T-helper 9 cell (primary cell): ENCODE results near the gene PITPNM3.
"Not testable (repeated sequence)": the region's sequence is repeated elsewhere in the genome, so short reads cannot be mapped to it uniquely, and the experiment has no call there.

Source experiments
- DNase-seq: peaks from one replicate; pipeline ENCODE4 v3.0.0-alpha.2; 2020
- total RNA-seq, 2 donors: gene quantifications; one replicate each; lab custom pipeline; 2026; lab: John Stamatoyannopoulos, UW

PITPNM3 gene
- 0.63 to 0.97 reads per million in 2 donors for total RNA-seq

DNA sequence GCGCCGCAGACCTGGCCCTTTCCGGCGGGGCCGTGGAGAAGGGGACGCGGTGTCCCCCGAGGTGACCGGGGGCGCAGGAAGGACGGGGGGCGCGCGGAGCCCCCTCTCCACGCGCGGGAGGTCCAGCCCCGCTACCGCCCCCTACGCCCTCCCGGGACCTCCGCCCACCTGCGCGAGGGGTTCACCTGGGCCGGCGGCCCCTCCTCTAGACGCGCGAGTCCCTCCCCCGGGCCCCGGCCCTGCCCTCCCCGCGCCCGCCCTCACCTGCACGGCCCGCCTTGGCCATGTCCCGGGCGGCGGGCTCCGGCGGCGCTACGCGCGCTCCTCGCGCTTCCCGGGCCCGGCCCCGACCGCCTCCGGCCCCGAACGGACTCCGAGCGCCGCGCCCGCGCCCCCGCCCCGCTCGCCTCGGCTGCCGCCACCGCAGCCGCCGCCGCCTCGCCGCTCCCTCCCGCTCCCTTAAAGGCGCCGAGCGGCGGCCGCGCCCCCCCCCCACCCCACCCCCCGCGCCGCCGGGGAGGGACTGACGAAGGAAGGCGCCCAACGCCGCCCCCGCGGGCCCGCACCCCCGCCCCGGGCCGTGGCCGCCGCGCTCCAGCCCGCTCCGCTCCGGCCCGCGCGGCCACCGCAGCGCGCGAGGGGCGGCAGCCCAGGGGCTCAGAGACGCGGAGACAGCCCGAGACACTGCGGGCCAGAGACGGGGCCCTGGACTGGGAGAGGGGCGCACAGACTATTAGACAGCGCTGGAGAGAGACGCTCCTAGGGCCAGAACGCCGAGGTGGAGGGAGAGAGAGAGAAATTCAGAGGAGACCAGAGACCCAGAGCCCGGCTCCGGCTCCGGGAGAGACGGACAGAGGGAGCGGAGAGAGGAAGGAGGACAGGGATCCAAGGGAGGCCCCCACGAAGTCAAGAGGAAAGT lies at the start of gene PITPNM3:
TSS of gene PITPNM3 (minus strand) at position 435 of the 919 bp plus-strand sequence. CDS start at position 286, 149 bp downstream.
- no peak for DNase-seq

DNA sequence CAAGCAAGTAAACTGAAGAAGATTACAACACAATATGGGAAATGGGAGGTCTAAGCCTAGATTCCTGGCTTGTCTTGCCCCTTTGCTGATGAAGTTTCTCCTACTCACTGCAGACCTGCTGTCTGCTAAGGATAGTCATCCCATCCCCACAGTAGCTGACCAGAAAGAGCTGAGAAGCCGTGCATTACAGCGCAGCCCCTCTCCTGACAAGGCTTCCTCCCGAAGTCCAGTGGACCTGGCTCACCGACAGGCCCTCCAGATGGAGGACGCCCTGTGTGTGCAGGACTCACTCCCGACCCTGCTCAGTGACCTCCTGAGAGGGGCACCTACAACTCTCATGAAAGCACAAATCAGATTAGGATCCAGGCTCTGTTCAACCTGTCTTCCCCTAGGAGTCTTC lies 48.8 kb upstream of the PITPNM3 start:
- DNase-seq: no peak

DNA sequence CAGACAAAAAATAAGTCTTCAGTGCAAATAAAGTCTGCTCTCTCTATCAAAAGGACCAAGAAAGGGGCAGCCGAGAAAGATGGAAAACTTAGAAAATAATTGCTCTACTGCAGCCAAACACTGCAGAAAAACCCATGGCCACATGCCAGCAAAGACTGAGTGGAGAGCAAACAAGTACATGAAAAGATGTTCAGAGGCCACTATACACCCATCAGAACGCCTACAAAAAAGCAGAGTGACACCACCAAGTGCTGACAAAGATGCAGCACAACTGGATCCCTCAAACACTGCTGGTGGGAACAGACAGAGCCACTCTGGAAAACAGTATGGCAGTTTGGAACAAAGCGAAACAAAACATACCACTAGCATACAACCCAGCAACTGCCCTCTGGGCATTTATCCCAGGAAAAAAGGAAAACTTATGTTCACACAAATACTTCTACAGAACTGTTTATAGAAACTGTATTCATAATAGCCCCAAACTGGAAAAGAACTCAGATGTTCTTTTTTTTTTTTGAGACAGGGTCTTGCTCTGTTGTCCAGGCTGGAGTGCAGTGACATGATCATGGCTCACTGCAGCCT lies 47.5 kb upstream of the PITPNM3 start:
- DNase-seq: no peak

DNA sequence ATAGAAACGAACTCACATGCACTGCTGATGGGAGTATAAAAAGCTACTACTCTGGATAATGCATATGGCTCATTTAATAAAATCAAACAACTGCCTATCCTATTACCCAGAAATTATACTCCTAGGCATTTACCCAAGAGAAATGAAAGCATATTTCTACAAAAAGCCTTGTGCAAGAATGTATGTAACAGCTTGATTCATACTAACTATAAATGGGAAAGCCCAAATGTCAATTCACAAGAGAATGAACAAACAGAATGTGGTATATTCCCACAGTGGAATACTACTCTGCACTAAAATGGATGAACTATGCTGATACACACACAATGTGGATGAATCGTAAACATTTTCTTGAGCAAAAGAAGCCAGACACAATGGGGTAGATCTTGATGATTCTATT lies 45.8 kb upstream of the PITPNM3 start:
- DNase-seq: no peak

DNA sequence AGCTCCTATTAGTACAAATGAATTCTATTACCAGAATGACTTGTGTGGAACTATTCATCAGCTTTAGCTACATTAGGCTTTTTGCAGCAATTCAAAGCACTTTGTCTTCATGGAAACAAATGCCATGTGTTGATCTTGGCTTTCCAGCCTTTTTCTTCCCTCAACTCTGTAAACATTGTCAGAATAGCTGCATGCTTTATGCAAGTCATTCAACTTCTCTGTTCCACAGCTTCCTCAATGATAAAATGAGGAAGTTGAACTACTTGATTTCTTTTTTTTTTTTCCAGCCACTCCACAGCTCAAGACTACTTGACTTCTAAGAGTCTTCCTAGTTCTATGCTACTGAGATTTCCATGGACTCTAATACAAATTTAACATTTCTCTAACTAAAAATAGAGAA lies 43.0 kb upstream of the PITPNM3 start:
- no peak for DNase-seq

DNA sequence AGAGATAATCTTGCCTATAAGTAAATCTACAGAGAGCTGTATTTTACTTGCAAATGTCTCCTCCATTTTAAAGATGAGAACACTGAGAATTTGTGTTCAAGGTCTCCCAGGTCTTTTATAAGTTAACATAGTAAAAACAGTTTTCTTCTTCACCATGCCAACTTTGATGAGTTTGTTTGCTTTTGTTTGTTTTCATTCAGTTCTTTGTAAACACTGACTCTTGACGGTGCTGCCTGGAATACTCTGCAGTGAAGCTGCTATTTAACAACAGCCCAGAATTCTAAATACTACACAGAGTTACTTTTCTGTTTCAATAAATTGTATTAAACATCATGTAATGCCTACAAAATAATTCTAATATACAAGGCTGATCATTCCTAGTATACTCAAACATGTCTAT lies 41.4 kb upstream of the PITPNM3 start:
- DNase-seq: no peak

DNA sequence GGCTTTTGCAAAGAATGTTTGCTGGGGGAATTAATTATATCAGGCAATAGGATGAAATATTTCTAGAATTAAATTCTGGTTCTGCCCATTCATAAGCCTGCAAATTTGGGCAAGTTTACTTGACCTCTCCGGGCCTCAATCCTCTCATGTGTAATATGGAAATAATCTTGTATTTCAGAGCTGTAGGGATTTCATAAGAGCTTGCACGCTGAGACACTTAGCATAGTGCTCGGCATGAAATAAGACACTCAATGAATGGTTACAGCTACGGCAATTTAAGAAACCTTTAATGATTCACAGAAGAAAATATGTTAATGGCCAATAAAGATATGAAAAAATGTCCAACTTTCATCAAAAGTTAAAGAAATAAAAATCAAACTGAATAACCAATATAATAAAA lies 40.6 kb upstream of the PITPNM3 start:
- no peak for DNase-seq

DNA sequence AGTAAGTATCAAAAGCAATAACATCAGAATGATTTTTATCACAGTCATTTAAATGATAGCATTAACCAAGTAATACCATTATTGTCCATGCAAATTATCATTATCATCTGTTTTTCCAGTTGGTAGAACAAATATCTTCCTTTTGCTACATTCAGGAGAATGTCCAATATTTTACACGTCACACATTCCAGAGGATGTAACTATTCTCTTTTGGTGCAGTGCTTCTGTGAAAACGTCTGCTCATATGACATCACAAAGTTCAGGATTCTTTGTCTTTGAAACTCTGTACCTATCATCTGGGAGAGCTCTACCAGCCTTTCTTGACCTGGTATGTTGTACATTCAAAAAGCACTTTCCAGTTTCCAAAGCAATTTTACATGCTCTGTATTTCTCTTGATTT lies 40.2 kb upstream of the PITPNM3 start:
- no peak for DNase-seq

DNA sequence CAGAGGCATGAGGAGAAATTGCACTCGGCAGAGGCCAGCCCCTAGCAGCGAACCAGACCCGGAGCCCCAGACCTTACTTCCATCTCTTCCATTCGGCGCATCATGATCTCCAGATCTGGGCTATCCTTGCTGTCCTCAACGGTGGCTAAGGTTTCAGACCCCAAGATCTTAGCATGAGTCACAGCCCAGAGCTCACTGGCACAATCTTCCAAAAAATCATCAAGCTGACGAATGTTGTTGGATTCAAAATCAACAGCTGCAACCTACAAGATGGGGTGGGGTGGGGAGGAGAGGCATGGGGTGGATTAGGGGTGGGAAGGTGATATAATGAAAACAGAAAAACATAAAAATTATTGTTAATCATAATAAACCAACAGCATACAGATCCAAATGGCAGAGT lies 39.7 kb upstream of the PITPNM3 start:
- DNase-seq: no peak

DNA sequence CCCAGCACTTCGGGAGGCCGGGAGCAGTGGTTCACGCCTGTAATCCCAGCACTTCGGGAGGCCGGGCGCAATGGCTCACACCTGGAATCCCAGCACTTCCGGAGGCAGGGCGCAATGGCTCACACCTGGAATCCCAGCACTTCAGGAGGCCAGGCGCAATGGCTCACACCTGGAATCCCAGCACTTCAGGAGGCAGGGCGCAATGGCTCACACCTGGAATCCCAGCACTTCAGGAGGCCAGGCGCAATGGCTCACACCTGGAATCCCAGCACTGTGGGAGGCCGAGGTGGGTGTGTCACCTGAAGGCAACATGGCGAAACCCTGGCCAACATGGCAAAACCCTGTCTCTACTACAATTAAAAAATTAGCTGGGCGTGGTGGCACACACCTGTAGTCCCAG lies 37.0 kb upstream of the PITPNM3 start:
- not testable (repeated sequence) for DNase-seq

DNA sequence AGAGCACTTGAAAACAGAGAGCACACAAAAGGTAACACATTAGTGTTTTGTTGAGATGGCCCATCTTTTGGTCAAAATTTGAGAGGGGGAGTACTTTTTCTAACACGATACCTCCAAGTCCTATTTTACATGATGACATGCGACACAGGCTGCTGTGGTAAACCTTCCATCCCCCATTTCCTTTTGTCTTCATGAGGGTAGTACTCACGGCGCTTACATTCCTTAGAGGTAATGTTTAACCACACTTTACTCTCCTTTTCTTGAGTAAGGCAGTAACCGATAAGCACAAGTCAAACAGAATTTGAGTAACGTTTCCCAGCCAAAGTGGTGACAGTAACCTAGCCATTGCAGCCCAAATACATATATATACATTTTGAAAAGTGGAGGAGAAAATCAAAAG lies 35.8 kb upstream of the PITPNM3 start:
- no peak for DNase-seq

DNA sequence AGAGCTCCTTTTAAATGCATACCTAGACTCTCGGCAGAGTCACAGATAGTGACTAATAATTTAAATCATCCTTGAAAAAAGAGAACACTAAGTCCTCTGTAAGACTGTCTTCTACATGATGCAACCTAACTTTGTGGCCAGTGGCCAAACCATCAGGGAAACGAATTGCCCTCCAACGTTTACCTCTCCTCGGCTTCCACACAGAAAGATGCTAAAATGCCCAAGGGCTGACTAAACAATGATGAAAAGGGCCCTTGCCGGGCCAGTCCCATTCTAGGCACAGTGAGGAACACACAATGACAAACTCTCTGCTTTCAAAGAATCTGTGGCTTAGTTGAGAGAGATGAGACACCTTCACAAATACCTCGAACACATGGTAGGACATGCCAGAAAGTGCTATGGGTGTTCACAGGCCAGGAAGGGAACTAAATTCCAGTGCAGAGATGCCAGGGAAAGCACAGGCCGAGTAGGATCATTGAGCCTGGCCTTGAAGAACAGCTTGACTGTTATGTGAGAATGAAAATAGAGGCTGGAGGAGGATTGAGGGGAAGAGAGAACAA lies 35.3 kb upstream of the PITPNM3 start:
- DNase-seq: no peak

DNA sequence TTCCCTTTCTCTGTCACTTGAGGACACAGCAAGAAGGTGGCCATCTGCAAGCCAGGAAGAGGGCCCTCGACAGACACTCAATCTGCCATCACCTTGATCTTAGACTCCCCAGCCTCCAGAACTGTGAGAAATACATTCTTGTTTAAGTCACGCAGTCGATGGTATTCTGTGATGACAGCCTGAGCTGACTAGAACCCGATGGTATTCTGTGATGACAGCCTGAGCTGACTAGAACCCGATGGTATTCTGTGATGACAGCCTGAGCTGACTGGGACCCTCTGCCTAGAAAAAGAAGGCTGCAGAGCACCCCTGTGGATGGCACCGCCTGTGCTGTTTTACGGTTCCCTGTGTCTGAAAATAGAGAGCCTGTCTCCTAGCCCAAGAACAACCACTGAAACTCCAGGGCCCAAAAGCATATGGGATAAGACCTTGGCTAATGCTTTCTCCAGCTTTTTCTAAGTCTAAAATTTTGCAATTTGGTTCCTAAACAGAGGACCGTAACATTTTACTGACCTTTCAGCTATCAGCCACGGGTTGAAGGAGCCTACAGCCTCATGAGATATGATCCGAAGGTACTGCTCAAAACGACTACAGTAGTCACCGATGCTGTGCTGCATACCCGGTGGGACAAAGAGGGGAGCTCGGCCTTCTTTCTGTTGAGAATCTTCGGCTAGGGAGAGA lies 33.1 kb upstream of the PITPNM3 start:
- DNase-seq: no peak

DNA sequence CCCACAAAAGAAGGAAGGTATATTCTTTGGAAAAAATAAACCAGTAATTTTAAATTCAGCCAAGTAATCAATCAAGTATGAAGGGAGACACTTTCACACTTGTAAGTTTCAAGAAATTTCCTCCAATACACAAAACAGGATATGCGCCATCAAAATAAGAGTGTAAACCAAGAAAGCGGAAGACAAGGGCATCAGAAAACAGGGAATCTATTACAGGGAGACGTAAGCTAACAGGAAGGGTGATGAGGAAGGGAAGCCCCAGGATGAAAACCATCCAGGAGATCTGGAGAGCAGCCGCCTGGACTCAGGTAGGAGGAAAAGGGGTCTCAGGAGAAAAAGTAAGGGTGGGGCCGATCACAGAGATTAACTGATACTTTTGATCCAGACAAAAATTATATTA lies 31.8 kb upstream of the PITPNM3 start:
- no peak for DNase-seq

DNA sequence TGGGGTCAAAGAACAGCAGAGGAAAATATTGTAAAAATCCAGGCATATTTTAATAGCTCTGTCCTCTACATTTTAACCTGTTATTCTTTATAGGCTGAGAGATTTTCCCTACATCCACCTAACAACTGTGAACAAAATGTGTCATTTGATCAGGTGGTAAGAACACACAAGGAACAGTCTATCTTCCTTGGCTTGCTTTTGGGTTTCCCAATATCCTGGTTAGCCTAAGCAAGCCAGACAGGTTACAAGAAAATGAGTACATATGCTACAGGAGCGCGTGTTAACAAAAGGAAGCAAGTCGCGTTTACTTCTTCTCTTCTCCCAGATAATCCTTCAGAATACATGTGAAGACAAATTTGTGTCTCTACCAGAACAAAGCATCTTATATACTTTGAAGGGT lies 31.0 kb upstream of the PITPNM3 start:
- no peak for DNase-seq

DNA sequence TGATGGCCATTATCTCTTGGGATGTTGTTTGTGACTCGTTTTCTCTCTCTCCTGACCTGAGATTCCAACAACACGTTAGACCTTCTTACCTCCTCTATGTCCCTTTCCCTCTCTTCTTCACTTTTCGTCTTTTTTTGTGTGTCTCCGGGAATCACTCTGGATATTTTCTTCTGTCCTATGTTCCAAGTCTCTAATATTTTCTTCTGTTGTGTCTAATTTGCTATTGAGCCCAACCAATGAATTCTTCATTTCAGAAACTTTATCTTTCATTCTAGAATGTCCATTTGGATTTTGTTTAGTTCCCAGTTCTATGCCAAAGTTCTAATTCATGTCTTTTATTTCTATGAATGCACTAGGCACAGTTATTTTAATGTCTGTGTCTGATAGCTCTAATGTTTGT lies 27.1 kb upstream of the PITPNM3 start:
- no peak for DNase-seq

DNA sequence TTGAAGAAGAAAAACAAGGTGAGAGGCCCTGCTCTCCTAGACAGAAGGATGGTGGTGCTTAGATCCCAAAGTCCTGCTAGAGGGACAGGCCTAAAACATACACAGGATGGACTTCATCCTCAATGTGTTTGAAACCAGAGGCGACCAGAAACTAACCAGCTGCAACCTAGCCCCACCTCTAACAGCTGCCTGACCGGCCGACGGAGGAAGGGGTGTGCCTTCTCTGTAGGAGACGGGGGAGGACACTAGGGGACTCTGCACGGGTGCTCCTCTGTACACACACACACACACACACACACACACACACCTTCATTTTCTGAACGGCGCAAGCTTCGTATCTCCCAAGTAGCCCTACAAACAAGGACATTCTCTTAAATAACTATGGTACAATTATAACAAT lies 24.3 kb upstream of the PITPNM3 start:
- DNase-seq: no peak

DNA sequence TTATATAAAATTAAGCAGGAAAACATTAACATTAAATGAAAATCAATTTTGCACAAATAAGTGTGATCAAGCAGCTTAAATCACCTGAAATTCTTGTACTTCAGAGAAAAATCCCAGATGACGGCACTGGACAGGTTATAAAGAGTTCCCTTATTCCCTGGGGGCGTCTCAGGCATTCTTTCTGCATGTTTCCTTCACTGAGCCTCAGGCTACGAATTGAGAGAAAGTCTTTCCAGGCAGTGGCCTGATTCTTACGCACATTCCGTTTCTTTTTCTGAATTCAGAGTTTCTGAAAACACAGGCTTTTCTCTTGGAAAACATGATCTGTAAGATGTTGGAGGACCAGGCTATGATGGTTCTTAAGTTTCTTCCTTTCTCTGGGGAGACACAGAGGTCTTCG lies 22.1 kb upstream of the PITPNM3 start:
- no peak for DNase-seq

DNA sequence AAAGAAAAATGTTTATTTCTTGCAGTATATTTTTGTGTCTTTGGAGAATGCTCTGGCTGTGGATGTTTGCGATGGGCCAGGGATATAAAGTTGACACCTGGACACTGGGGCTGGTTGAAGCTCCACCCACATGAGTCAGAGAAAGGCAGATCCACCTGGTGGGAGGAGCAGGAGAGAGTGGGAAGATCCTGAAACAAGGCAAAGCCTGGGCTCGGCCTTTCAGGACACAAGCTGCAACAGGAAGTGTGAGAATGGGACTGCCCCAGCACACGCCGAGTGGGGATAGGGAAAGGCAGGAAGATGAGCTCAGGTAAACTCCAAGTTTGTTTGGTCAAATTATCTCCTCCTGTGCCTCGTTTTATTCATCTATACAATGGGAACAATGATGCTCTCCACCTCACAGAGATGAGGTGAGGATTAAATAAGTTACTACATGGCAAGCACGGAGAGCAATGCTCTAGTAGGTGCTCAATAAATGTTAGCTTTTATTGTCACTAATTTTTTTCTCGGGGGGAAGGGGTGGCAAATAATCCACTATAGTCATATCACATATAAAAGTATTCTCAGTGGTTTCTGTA lies 21.4 kb upstream of the PITPNM3 start:
- no peak for DNase-seq

DNA sequence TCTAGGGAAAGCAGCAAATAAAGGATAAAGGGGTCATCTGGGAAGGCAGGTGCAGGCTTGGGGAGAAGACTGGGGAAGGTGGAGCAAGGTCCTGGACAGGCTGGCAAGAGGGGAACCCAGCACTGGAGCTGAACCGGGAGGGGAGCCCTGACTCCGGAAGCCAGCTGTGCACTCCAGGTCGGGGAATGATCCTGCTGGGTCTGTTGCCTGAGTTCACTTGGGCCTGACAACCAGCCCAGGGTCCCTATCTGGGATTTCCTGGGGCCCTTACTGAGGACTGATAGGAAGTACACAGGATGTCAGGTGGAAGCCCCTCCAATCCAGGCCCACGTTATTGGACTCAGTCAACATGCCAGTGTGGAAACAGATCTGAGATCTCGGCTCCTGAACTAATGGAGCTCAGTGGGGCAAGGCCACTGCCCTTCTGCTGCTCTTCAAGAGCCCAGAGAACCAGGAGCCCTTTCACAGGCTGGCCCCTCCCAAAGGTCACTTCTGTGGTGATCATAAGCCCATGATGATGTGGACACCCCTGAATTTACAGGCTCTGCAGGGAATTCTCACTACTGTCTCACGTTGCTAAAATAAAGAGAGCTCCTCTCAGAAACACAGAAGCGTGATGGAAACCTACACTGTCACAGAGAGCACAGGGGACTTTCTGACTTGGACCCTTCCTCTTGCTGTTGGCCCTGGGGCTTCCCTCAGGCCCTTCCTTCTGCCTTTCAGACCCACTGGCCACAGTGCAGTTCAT lies 19.9 kb upstream of the PITPNM3 start:
- DNase-seq: no peak

DNA sequence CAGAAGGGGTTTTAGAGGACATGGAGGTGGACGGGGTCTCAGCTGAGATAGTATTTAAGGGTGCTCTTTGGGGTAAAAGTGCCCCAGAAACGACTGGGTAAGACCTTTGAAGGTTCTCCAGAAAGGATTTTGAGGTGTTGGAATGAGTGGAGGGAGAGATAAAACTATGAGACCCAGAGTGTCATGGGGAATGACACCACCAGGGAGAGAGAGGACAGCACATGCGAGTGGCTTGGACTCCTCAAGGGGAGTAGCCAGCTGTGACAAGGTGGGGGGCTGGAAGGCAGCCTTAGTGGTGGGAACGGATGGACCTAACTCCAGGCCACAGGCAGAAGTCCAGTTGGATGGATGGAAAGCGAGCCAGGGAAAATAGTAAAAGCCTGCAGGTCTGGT lies 19.2 kb upstream of the PITPNM3 start:
- no peak for DNase-seq
